Measurements from ENCODE around the gene AIPL1. TPM values are rescaled to one million over a fixed set of nuclear protein-coding genes. Genes with fewer than 3 reads are reported as not detected.

AIPL1 gene
- total RNA-seq, 2 donors from 2014 or later = not detected

GRCh38 chr17:6470146-6470718 is 35.3 kb upstream of the AIPL1 start:
- H3K4me3 ChIP-seq = no peak overlapping the region
- no peak for TF ChIP-seq CTCF (IDR thresholded peaks at IDR 0.05)
- no peak for TF ChIP-seq POLR2A (IDR thresholded peaks at IDR 0.05)
- no peaks in the 10 kb centered on the region for H3K9me3 ChIP-seq
- no peaks in the 10 kb centered on the region for H3K36me3 ChIP-seq (replicated peaks in 1 of 2; ENCODE audit: insufficient read depth in 1 of 2, low read depth in 2 of 2)
- H3K4me1 ChIP-seq = no peaks in the 10 kb centered on the region
- intact Hi-C loops (cut with DNase I) = no loop called here
- DNase-seq (no peak), ATAC-seq (no peak)
- WGBS, 2 donors = 85 to 90% methylated on average over 2 to 23 of the region's 24 CpGs
- no peak overlapping the region for H3K27ac ChIP-seq
- H3K27me3 ChIP-seq = no peaks in the 10 kb centered on the region

GRCh38 chr17:6468051-6468790 is 33.3 kb upstream of the AIPL1 start:
- TF ChIP-seq POLR2A (IDR thresholded peaks at IDR 0.05) = no peak
- no peak for TF ChIP-seq CTCF (IDR thresholded peaks at IDR 0.05)
- ATAC-seq (no peak), DNase-seq (no peak)
- H3K4me3 ChIP-seq = no peak overlapping the region
- H3K9me3 ChIP-seq = no peaks in the 10 kb centered on the region
- H3K27me3 ChIP-seq = no peaks in the 10 kb centered on the region
- no peaks in the 10 kb centered on the region for H3K36me3 ChIP-seq (replicated peaks in 1 of 2; ENCODE audit: insufficient read depth in 1 of 2, low read depth in 2 of 2)
- H3K27ac ChIP-seq = no peak overlapping the region
- 68 to 89% methylated on average over 7 to 23 of the region's 23 CpGs for WGBS, 2 donors
- H3K4me1 ChIP-seq = no peaks in the 10 kb centered on the region
- intact Hi-C loops (cut with DNase I) = no loop called here

GRCh38 chr17:6467567-6467966 is 32.6 kb upstream of the AIPL1 start:
- Histone ChIP-seq H3K4me1 (no peaks in the 10 kb centered on the region), H3K27ac (no peak overlapping the region), H3K9me3 (no peaks in the 10 kb centered on the region), H3K36me3 (replicated peaks in 1 of 2; ENCODE audit: insufficient read depth in 1 of 2, low read depth in 2 of 2) (no peaks in the 10 kb centered on the region), H3K27me3 (no peaks in the 10 kb centered on the region), H3K4me3 (no peak overlapping the region)
- TF ChIP-seq POLR2A (IDR thresholded peaks at IDR 0.05) = no peak
- no peak for TF ChIP-seq CTCF (IDR thresholded peaks at IDR 0.05)
- no peak for DNase-seq
- WGBS, 2 donors = 48 to 75% methylated on average over 1 of the region's 1 CpG
- intact Hi-C loops (cut with DNase I) = no loop called here
- no peak for ATAC-seq

GRCh38 chr17:6465206-6466003 is 30.5 kb upstream of the AIPL1 start:
- ATAC-seq (no peak), DNase-seq (no peak)
- H3K27ac ChIP-seq = no peak overlapping the region
- no peaks in the 10 kb centered on the region for H3K4me1 ChIP-seq
- H3K4me3 ChIP-seq = no peak overlapping the region
- H3K9me3 ChIP-seq = no peaks in the 10 kb centered on the region
- TF ChIP-seq CTCF (IDR thresholded peaks at IDR 0.05) (no peak), POLR2A (IDR thresholded peaks at IDR 0.05) (no peak)
- no peaks in the 10 kb centered on the region for H3K27me3 ChIP-seq
- WGBS, 2 donors = 70 to 75% methylated on average over 19 of the region's 19 CpGs
- intact Hi-C loops (cut with DNase I) = no loop called here
- no peaks in the 10 kb centered on the region for H3K36me3 ChIP-seq (replicated peaks in 1 of 2; ENCODE audit: insufficient read depth in 1 of 2, low read depth in 2 of 2)
